ENCODE data around the gene TMEM107.
A peak's percentile ranks its signal among the peaks of the same experiment; 100 is the strongest.

GRCh38 chr17:8153525-8153956 is 22.6 kb downstream of the TMEM107 start:
- TF ChIP-seq CTCF (IDR thresholded peaks at IDR 0.05) (no peak), POLR2A (IDR thresholded peaks at IDR 0.05) (peak; percentile 49 to 55), POLR2AphosphoS5 (IDR thresholded peaks at IDR 0.05) (peak; percentile 96), EP300 (IDR thresholded peaks at IDR 0.05) (no peak)
